K562 (cell line): ENCODE measurements around the gene SOCS7. TPM values are rescaled to one million over a fixed set of nuclear protein-coding genes. Genes with fewer than 3 reads are reported as not detected.

ENCODE experiments used
- ATAC-seq: fragments of 200-7000 bp; cut with Tn5 transposase; 3 replicates; pipeline ENCODE4 v1.9.1; 2020; ENCODE audit warnings: moderate library complexity
- BruUV-seq: library from RNA; stranded (reverse); fragments of 400-500 nt; replicated peaks from 2 replicates; lab custom pipeline; 2021; lab: Mats Ljungman, UMichigan
- CTCF ChIA-PET: fragments of 300-600 bp; formaldehyde crosslinking; extraction: SDS; loops from one replicate; lab custom pipeline; 2021; ENCODE audit warnings: low intra/inter-chr PET ratio; lab: Yijun Ruan, JAX
- POLR2A ChIA-PET: fragments of 300-600, 350-650 bp; sonication (Branson Sonifier 250); formaldehyde crosslinking; extraction: SDS; loops from one replicate; lab custom pipeline; 2021; ENCODE audit warnings: antibody characterized with exemption, inconsistent platforms; lab: Yijun Ruan, JAX
- DNase-seq, 4 experiments: peaks; one replicate each; pipeline versions ENCODE4 v3.0.0 to v3.0.0-alpha.2; 2011 to 2018; ENCODE audit warnings: low spot score in 3 of 4, mixed read lengths in 3 of 4; ENCODE audit errors: extremely low read depth in 1 of 4
- FAIRE-seq: peaks from 2 replicates; lab custom pipeline; 2011; peaks lifted over from hg19 to GRCh38; lab: Jason Lieb, UNC
- H2AFZ ChIP-seq: 2 replicates; pipeline ENCODE4 v1.6.0; 2011; ENCODE audit warnings: low read depth, low read length, control low read depth, inconsistent platforms
- H3K27ac ChIP-seq: fragments of 200-600 bp; 3 replicates; pipeline ENCODE4 v1.8.0; 2011; ENCODE audit warnings: low read depth, mild to moderate bottlenecking, control low read depth, inconsistent platforms, low read length, moderate library complexity, mixed read lengths; ENCODE audit errors: extremely low read depth
- H3K27me3 ChIP-seq, 2 experiments: fragments of 300-600 bp in 1 of 2; 2 replicates in 1 of 2; 3 replicates in 1 of 2; pipeline versions ENCODE4 v1.6.0 to v1.8.0; 2011; ENCODE audit warnings: inconsistent platforms in 2 of 2, low read length in 2 of 2, mild to moderate bottlenecking in 1 of 2, mixed read lengths in 1 of 2, moderate library complexity in 1 of 2; ENCODE audit not compliant: control insufficient read depth in 2 of 2, insufficient read depth in 2 of 2
- H3K36me3 ChIP-seq: fragments of 300-600 bp; 3 replicates; pipeline ENCODE4 v1.8.0; 2011; ENCODE audit warnings: mild to moderate bottlenecking, low read length, inconsistent platforms; ENCODE audit not compliant: control insufficient read depth, insufficient read depth
- H3K4me1 ChIP-seq, 2 experiments: fragments of 200-600 bp in 1 of 2; replicated peaks in 1 of 2; 2 replicates in 1 of 2; 3 replicates in 1 of 2; pipeline versions ENCODE4 v1.5.1 to v1.8.0; 2011; ENCODE audit warnings: inconsistent platforms in 2 of 2, low read length in 2 of 2, mild to moderate bottlenecking in 1 of 2, mixed read lengths in 1 of 2, moderate library complexity in 1 of 2; ENCODE audit not compliant: control insufficient read depth in 2 of 2, insufficient read depth in 2 of 2
- H3K4me2 ChIP-seq: 2 replicates; pipeline ENCODE4 v1.6.1; 2011; ENCODE audit warnings: low read length, control low read depth, inconsistent platforms, mixed read lengths; ENCODE audit not compliant: insufficient read depth
- H3K4me3 ChIP-seq: fragments of 200-600 bp; sonication (generic), shearing (Covaris generic); 2 replicates; pipeline ENCODE4 v1.5.1; 2016; ENCODE audit warnings: control low read depth, inconsistent platforms
- H3K79me2 ChIP-seq: fragments of 200-600 bp; 3 replicates; pipeline ENCODE4 v1.8.0; 2011; ENCODE audit warnings: low read length, inconsistent platforms; ENCODE audit not compliant: control insufficient read depth, insufficient read depth
- H3K9ac ChIP-seq, 2 experiments: 2 replicates each; pipeline versions ENCODE4 v1.6.0 to v1.6.1; 2011; ENCODE audit warnings: low read depth in 2 of 2, low read length in 2 of 2, control low read depth in 1 of 2, inconsistent platforms in 1 of 2, mild to moderate bottlenecking in 1 of 2, mixed read lengths in 1 of 2; ENCODE audit not compliant: insufficient read depth in 1 of 2
- H3K9me1 ChIP-seq: one replicate; pipeline ENCODE4 v1.6.0; 2011; ENCODE audit warnings: inconsistent platforms, mild to moderate bottlenecking, low read length, moderate library complexity; ENCODE audit not compliant: control insufficient read depth, insufficient read depth
- H3K9me3 ChIP-seq: replicated peaks from 2 replicates; pipeline ENCODE4 v1.5.1; 2011; ENCODE audit warnings: low read depth, low read length, inconsistent platforms; ENCODE audit not compliant: control insufficient read depth, insufficient read depth
- H4K20me1 ChIP-seq: replicated peaks from 2 replicates; pipeline ENCODE4 v1.6.1; 2011; ENCODE audit warnings: low read length, inconsistent platforms, mixed read lengths; ENCODE audit not compliant: control insufficient read depth, insufficient read depth
- ADNP ChIP-seq: fragments of 200-800 bp; sonication (Bioruptor generic); IDR thresholded peaks from 2 replicates; pipeline ENCODE4 v1.6.1; 2016; ENCODE audit warnings: missing genetic modification characterization, missing compliant biosample characterization
- ATF1 ChIP-seq, 2 experiments: fragments of 450-650 bp in 1 of 2; IDR thresholded peaks; 2 replicates each; pipeline ENCODE4 v1.6.1; 2016; ENCODE audit warnings: missing compliant biosample characterization in 1 of 2, missing genetic modification characterization in 1 of 2
- CXXC5 ChIP-seq: fragments of 250-450 bp; sonication (Bioruptor Pico); IDR thresholded peaks from 2 replicates; pipeline ENCODE4 v1.8.0; 2022; ENCODE audit warnings: inconsistent platforms, mild to moderate bottlenecking, moderate library complexity
- PCBP2 ChIP-seq: fragments of 200-400 bp; formaldehyde crosslinking; IDR thresholded peaks from 2 replicates; pipeline ENCODE4 v1.6.1; 2018; ENCODE audit warnings: low read length, low read depth, mild to moderate bottlenecking, moderate library complexity; ENCODE audit not compliant: poor library complexity, severe bottlenecking
- PREB ChIP-seq: sonication (generic); formaldehyde crosslinking; IDR thresholded peaks from 2 replicates; pipeline ENCODE4 v1.8.1; 2023; ENCODE audit warnings: mild to moderate bottlenecking, missing genetic modification reagents
- RBFOX2 ChIP-seq: fragments of 200-400 bp; formaldehyde crosslinking; IDR thresholded peaks from 2 replicates; pipeline ENCODE4 v1.6.1; 2017; ENCODE audit warnings: low read depth, mild to moderate bottlenecking, low read length, moderate library complexity
- SIX5 ChIP-seq, 2 experiments: IDR thresholded peaks; 2 replicates each; pipeline ENCODE4 v1.6.1; 2011; ENCODE audit warnings: low read length in 2 of 2, borderline replicate concordance in 1 of 2, low read depth in 1 of 2, mild to moderate bottlenecking in 1 of 2, moderate library complexity in 1 of 2; ENCODE audit not compliant: insufficient read depth in 1 of 2
- ZNF124 ChIP-seq: sonication (generic); formaldehyde crosslinking; IDR thresholded peaks from 2 replicates; pipeline ENCODE4 v1.8.1; 2022; ENCODE audit warnings: missing genetic modification reagents
- ZNF175 ChIP-seq: fragments of 200-800 bp; sonication (Bioruptor generic); IDR thresholded peaks from 2 replicates; pipeline ENCODE4 v1.6.1; 2016; ENCODE audit warnings: low read depth, mild to moderate bottlenecking, missing genetic modification characterization, missing compliant biosample characterization
- WGBS: fragments of 100-300 bp; shearing (Covaris generic); methylation state at CpG from one replicate; pipeline ENCODE4 v1.1.6; 2016; ENCODE audit warnings: low coverage, mixed read lengths; ENCODE audit not compliant: insufficient coverage; ENCODE audit errors: missing lambda C conversion rate; 5-methylcytosine and 5-hydroxymethylcytosine counted together
- in situ Hi-C: fragments of 300-500 bp; cut with MboI; formaldehyde crosslinking; loops from 4 replicates; pipeline ENCODE4 v1.15.0; 2018; ENCODE audit warnings: inconsistent platforms, mixed read lengths
- intact Hi-C: fragments of 100-400 bp; cut with micrococcal nuclease; formaldehyde crosslinking; loops from 2 replicates; pipeline ENCODE4 v1.14.2; 2022
- polyA plus RNA-seq, 8 experiments: library from polyadenylated mRNA; depleted of rRNA in 4 of 8; stranded (reverse) in 5 of 8; unstranded in 3 of 8; fragments of >200 nt; fragmentation: Nextera tagmentation in 2 of 8; fragmentation: Illumina TruSeq in 1 of 8; extraction: Ambion mirVana in 2 of 8; extraction: Trizol in 1 of 8; gene quantifications; 2 replicates each; pipeline versions ENCODE4 v1.2.1 to v1.2.3, GENCODE V29; 2011 to 2014; ENCODE audit warnings: inconsistent platforms in 1 of 8, missing spikeins in 1 of 8
- total RNA-seq, 7 experiments: library from RNA; depleted of rRNA in 6 of 7; stranded (reverse); fragments of >200 nt in 6 of 7; fragmentation: Illumina TruSeq in 2 of 7; extraction: Trizol in 2 of 7; gene quantifications; 2 replicates each; pipeline versions ENCODE4 v1.2.1 to v1.2.3, GENCODE V29; 2011 to 2021; ENCODE audit warnings: low replicate concordance in 1 of 7

The SOCS7 gene
- total and polyA plus RNA-seq, 9 of the 15 experiments (the other 6 are each of a cell fraction or from before 2014, with no cell fraction given): 0.94 to 14.5 (median 8.2) TPM

- WGBS: 11% methylated on average over 11 of the region's 11 CpGs
- in situ Hi-C loops: no loop called here
- no peak for ATAC-seq
- no peak overlapping the region for H3K27ac ChIP-seq
- H3K79me2 ChIP-seq: no peaks in the 10 kb centered on the region
- H3K27me3 ChIP-seq: peaks cover 42 to 76% of the 10 kb centered on the region in 2 experiments
- intact Hi-C loops: no loop called here
- H3K9me1 ChIP-seq: no peaks in the 10 kb centered on the region
- H4K20me1 ChIP-seq: peaks cover 23% of the 10 kb centered on the region
- no peaks in the 10 kb centered on the region for H3K36me3 ChIP-seq
- H3K4me3 ChIP-seq: no peak overlapping the region
- BruUV-seq: no TSS peak
- CTCF ChIA-PET: no interaction called here
- H3K9ac ChIP-seq: peak overlapping the region in 1 of 2 experiments; percentile 21; a peak in 1 of 4 replicates
- FAIRE-seq: no peak
- no peaks in the 10 kb centered on the region for H3K9me3 ChIP-seq
- H3K4me1 ChIP-seq: peaks cover 0 to 11% of the 10 kb centered on the region in 2 experiments; a peak in 1 of 5 replicates
- TF ChIP-seq RBFOX2 (no peak), ZNF124 (CRISPR knock-in tag) (no peak), ZNF175 (no peak), SIX5 (IDR thresholded peaks at IDR 0.05; ENCODE audit: borderline replicate concordance in 1 of 2, insufficient read depth in 1 of 2, low read depth in 1 of 2, low read length in 2 of 2) (no peak), PREB (no peak), PCBP2 (no peak), ATF1 (CRISPR knock-in tag; IDR thresholded peaks at IDR 0.05) (no peak), ATF1 (tag; IDR thresholded peaks at IDR 0.05) (no peak), CXXC5 (no peak), ADNP (no peak)
- TF ChIP-seq, all 486 proteins: peak for 0
- no peak for DNase-seq
- H2AFZ ChIP-seq: no peak overlapping the region
- POLR2A ChIA-PET: no interaction called here
- H3K4me2 ChIP-seq: no peak overlapping the region
Measured at GRCh38 chr17:38336838-38337237, 14.8 kb upstream of the SOCS7 start.
